ENCODE data around the gene ACKR2. TPM values are rescaled to one million over a fixed set of nuclear protein-coding genes. Genes with fewer than 3 reads are reported as not detected.

Gene ACKR2
- total and polyA plus RNA-seq, 2 of the 13 experiments (the other 11 are each of a cell fraction or from before 2014, with no cell fraction given), result 1.1 to 1.9 TPM

- TF ChIP-seq ZNF552 (CRISPR knock-in tag; IDR thresholded peaks at IDR 0.05; ENCODE audit: borderline replicate concordance) (peak; percentile 59; the same call in 1 of the 2 replicates), ZNF670 (CRISPR knock-in tag; IDR thresholded peaks at IDR 0.05; ENCODE audit: borderline replicate concordance) (no peak), ZBTB21 (CRISPR knock-in tag; IDR thresholded peaks at IDR 0.05) (no peak), ZNF350 (CRISPR knock-in tag; IDR thresholded peaks at IDR 0.05; ENCODE audit: borderline replicate concordance, low read depth) (no peak; the same call in 1 of the 2 replicates), GRHL1 (CRISPR knock-in tag; conservative IDR thresholded peaks at IDR 0.05) (no peak), BORCS8-MEF2B (CRISPR knock-in tag; IDR thresholded peaks at IDR 0.05) (peak; percentile 56), SAFB2 (CRISPR knock-in tag; IDR thresholded peaks at IDR 0.05; ENCODE audit: borderline replicate concordance, low read depth) (no peak), POLR2A (IDR thresholded peaks at IDR 0.05; ENCODE audit: insufficient read depth in 1 of 2, low read depth in 2 of 2, low read length in 2 of 2) (0 out of 4 replicates have a peak, but pooled peaks of 1 of the 2 experiments have one; percentile 58), ZNF430 (CRISPR knock-in tag; IDR thresholded peaks at IDR 0.05) (peak; percentile 58; the same call in 1 of the 2 replicates), ZNF740 (CRISPR knock-in tag; IDR thresholded peaks at IDR 0.05) (no peak), ZNF276 (CRISPR knock-in tag; IDR thresholded peaks at IDR 0.05; ENCODE audit: low read depth) (no peak), THRA (CRISPR knock-in tag; IDR thresholded peaks at IDR 0.05; ENCODE audit: borderline replicate concordance) (peak; percentile 49), DNMT1 (CRISPR knock-in tag; IDR thresholded peaks at IDR 0.05) (no peak), RCOR2 (CRISPR knock-in tag; IDR thresholded peaks at IDR 0.05) (peak; percentile 81; the same call in 1 of the 2 replicates), HOXA3 (CRISPR knock-in tag; IDR thresholded peaks at IDR 0.05) (peak; percentile 88), ESRRA (CRISPR knock-in tag; IDR thresholded peaks at IDR 0.05; ENCODE audit: low read depth) (peak; percentile 80; the same call in 1 of the 2 replicates), CBX5 (CRISPR knock-in tag; IDR thresholded peaks at IDR 0.05; ENCODE audit: borderline replicate concordance) (no peak), MTF1 (CRISPR knock-in tag; IDR thresholded peaks at IDR 0.05) (no peak), PHF8 (CRISPR knock-in tag; IDR thresholded peaks at IDR 0.05) (0 out of 2 replicates have a peak, but pooled peaks have one; percentile 23), ARNT2 (CRISPR knock-in tag; IDR thresholded peaks at IDR 0.05; ENCODE audit: low read depth) (no peak), MXD1 (CRISPR knock-in tag; IDR thresholded peaks at IDR 0.05) (0 out of 2 replicates have a peak, but pooled peaks have one; percentile 42), ZNF275 (CRISPR knock-in tag; IDR thresholded peaks at IDR 0.05; ENCODE audit: borderline replicate concordance) (no peak; the same call in 1 of the 2 replicates)
Observed at GRCh38 chr3:42875325-42876151, 66.3 kb downstream of the ACKR2 start, which contains the start of gene CYP8B1 (continued).
